GF-D8 (cell line): ENCODE data around the gene PTPRM.

Experiments
- DNase-seq: peaks from one replicate; lab custom pipeline; 2025; lab: John Stamatoyannopoulos, UW

PTPRM gene

GRCh38 chr18:7807936-7808453, 240.9 kb downstream of the PTPRM start:
- DNase-seq: no peak

GRCh38 chr18:7808992-7809391, 241.9 kb downstream of the PTPRM start:
- no peak for DNase-seq

GRCh38 chr18:7809455-7809854, 242.3 kb downstream of the PTPRM start:
- DNase-seq: no peak

GRCh38 chr18:7809978-7810377, 242.9 kb downstream of the PTPRM start:
- DNase-seq: no peak

GRCh38 chr18:7812431-7813063, 245.4 kb downstream of the PTPRM start:
- DNase-seq: no peak

GRCh38 chr18:7813131-7813530, 246.0 kb downstream of the PTPRM start:
- DNase-seq: no peak

- no peak for DNase-seq
These were observed 247.7 kb downstream of the PTPRM start for GRCh38 chr18:7814754-7815315.

- no peak for DNase-seq
These were observed 248.7 kb downstream of the PTPRM start for GRCh38 chr18:7815787-7816186.

GRCh38 chr18:7817575-7818230, 250.6 kb downstream of the PTPRM start:
- no peak for DNase-seq

GRCh38 chr18:7821784-7822183, 254.7 kb downstream of the PTPRM start:
- no peak for DNase-seq

- DNase-seq: no peak
These were observed 255.6 kb downstream of the PTPRM start for GRCh38 chr18:7822435-7823331.

GRCh38 chr18:7824970-7825369, 257.9 kb downstream of the PTPRM start:
- no peak for DNase-seq

GRCh38 chr18:7830468-7830867, 263.4 kb downstream of the PTPRM start:
- no peak for DNase-seq

GRCh38 chr18:7839548-7839947, 272.4 kb downstream of the PTPRM start:
- DNase-seq: no peak

- DNase-seq: no peak
These were observed 273.3 kb downstream of the PTPRM start for GRCh38 chr18:7840411-7840810.

GRCh38 chr18:7844017-7844416, 276.9 kb downstream of the PTPRM start:
- DNase-seq: no peak

- DNase-seq: no peak
These were observed 277.3 kb downstream of the PTPRM start for GRCh38 chr18:7844418-7844817.

GRCh38 chr18:7846335-7846734, 279.2 kb downstream of the PTPRM start:
- DNase-seq: no peak

- no peak for DNase-seq
These were observed 280.4 kb downstream of the PTPRM start for GRCh38 chr18:7847357-7848053.

GRCh38 chr18:7848054-7848412, 280.9 kb downstream of the PTPRM start:
- DNase-seq: no peak

- no peak for DNase-seq
These were observed 283.3 kb downstream of the PTPRM start for GRCh38 chr18:7850446-7850845.

- DNase-seq: no peak
These were observed 287.9 kb downstream of the PTPRM start for GRCh38 chr18:7855028-7855427.
